C1 segment of cervical spinal cord (tissue), 14 donors: ENCODE results near the gene HEY2.
"Not testable (repeated sequence)": the region's sequence is repeated elsewhere in the genome, so short reads cannot be mapped to it uniquely, and the experiment has no call there.

ENCODE experiments used
- DNase-seq, 14 donors: peaks; one replicate each; lab custom pipeline; 2025; lab: John Stamatoyannopoulos, UW

The HEY2 gene

DNA sequence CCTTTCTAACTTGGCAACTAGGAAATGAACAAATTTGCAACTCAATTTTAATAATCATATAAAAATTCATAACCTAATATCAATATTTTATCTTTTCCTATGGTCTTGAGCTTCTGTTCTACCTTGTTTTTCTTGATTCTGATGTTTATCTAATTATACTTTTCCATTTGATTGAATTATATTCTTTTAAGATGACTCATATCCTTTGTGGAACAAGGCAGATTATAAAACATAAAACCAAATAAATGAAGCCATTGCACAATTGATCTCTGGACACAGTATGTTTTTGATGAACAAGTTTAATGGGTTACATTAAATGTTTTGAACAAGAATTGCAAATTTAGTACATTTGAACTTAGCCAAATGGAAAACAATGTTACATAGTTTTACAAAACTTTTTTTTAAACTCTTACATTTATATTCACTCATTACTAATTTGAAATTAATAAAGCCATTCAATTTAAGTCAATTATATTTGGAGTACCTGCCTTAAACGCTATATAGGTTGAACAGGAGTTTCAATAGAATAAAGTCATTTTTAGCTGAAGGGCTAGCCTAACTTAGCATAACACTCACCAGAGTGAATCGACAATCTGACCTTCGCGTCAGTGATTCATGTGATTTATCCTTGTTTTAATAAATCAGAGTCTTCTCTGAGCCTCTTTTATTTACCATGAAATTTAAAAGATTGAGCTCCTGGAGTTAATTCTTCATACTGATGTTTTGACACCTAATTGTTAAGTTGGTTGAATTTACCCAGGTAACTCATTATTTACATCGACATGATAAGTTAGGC is 45.1 kb downstream of the HEY2 start:
- no peak for DNase-seq

DNA sequence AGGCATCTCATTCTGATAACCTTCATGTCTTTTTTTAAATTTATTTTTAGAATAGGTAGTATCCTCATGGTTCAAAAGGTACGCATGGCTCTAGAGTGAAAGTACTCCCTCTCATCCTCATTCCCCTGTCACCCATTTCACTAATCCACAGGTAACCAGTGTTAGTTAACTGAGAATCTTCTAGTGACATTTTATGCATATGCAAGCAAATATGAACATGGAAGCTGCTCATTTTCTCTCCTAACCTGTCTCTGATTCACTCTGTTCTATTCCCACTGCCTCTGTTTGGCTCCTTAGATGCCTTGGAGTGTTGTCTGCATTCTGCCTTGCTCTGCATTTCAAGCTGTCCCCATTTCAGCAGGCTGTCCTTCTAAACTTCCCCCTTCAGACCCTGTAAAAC is 45.9 kb downstream of the HEY2 start:
- DNase-seq, result no peak

DNA sequence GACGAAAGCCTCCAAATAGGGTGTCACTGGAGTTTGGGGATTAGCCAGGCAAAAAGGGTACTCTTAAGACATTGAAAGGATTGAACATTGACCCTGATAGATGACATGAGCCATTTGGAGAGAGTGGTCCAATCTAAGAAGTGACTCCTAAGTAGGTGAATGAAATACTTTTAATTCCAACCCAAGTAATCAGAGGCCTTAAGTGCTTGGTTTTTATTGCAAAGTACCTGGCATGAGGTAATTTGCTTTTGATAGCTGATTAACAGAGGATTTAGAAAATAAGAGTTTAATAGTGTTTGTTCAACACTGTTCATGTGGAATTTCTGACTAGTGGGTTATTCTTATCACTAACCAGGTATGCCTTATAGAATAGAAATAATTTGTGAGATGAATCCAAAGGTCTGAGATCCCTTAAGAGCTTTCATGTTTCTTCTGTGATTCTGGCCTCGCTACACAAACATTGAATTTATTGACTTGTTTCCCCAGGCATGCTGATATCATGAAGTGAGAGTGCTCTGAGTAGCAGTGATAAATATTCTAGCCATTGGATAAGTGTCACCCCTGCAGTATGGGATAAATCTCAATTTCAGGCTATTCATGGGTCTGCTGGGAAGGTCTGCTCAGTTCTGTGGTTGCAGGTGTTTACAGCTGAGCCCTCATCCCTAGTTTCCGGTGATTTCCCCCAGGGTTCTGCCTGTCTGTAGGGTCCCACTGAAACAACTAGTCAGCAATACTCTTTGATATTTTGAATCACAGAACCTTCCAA is 47.9 kb downstream of the HEY2 start:
- DNase-seq, result no peak

DNA sequence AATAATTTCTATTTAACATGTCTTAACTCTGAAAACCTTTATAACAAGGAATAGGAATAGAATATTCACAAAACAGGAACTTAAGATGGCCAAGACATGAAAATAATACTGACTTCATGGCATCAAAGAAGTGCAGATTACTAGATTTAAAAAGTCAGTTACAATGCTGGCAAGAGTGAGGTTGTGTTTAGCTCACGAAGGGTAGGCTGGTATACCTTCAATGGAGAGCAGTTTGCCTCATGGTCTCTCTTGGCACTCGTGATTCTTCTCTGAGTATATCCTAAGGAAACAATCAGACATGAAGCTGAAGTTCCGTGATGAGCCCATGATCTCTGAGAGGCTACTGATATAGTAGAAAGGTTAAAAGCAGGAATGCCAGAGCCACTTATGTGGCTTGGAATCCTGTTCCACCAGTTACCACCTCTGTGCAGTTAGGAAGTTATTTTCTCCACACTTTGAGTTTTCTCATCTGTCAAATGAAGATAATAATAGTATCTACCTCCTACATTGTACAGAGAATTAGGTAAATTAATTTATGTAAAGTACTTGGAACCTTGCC is 48.5 kb downstream of the HEY2 start:
- no peak for DNase-seq

DNA sequence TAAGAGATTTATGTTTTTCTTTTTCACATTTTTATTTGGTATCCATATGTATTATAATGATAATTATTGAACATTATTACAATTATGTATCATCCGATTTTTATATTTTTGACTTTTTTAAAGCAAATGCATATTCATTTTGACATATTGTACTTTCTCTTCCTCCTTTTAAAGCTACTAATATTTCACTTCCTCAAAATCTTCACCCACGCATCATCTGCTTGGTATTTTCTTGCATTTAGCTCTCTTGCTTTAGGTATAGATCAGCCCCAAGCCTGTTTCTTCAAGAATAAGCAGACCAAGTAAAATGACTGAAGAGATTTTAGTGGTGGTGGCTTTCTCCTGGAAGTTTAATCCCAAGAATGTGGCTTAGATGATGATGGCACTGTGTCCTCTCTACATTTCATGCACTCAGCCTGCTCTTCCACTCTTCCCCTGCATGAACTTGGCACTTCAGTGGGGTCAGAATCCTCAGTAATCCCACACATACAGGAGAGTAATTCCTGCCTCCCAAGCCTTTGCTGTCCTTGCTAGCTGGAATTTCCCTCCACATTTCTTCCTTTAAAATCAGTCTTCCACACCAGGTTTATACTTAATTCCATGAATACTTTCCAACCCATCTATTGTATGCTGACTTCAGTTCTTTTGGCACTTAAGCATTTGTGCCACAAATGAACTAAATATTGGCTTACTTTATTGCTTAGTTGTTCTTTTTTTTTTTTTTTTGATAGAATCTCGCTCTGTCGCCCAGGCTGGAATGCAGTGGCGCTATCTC is 49.5 kb downstream of the HEY2 start:
- no peak for DNase-seq

DNA sequence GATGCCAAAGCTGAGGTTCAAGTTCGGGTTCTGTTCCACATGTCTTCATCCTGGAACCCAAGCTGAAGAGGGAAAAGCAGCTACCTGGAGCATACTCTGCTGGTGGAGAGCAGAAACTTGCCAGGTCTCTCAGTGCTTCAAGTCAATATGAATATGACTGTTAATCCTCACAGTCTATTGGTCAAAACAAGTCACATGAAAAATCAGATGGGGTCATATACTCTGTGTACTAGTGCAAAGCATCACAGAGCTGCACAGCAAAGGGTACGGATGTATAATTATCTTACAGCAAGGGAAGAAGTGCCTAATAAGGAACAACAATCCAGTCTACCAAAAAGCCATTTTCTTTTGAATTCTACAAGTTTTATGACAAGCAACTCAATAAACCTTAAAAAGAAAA is 53.0 kb downstream of the HEY2 start:
- no peak for DNase-seq

DNA sequence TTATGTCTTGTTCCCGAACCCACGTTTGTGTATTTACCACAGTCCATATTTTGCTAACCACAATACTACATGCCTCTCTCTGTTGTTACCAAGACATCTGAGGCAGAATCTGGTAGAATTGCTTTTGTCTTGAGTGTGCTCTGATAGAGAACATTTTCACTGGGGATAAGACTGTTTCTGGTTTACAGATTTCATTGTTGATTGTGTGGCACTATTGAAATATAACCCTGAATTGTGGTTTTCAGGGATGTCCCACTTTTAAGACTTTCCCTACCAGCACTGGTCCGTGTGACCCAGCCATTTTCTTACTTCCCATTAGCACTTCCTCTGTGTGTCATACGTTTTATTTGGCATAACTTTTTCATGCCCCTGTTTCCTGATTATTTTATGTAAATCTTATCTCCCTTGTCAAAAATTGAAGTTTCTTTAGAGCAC is 53.5 kb downstream of the HEY2 start:
- DNase-seq, result no peak

DNA sequence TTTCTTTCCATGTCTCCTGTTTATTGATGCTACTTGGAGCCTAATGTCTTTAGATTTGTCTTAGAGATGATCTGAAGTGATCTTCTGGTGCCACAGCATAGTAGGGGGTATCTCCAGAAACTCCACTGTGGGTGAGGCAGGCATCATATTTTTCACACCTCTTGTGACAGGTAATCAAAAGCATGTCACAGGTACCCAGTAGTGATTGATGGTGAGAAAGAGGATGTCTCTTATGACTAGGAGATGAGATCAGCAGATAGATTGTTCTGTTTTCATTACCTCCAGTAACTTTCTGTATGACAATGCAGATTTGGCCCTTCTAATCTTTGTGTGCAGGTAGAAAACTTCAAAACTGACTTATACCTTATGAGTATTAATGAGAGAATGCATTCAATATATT is 54.8 kb downstream of the HEY2 start:
- DNase-seq, result no peak

DNA sequence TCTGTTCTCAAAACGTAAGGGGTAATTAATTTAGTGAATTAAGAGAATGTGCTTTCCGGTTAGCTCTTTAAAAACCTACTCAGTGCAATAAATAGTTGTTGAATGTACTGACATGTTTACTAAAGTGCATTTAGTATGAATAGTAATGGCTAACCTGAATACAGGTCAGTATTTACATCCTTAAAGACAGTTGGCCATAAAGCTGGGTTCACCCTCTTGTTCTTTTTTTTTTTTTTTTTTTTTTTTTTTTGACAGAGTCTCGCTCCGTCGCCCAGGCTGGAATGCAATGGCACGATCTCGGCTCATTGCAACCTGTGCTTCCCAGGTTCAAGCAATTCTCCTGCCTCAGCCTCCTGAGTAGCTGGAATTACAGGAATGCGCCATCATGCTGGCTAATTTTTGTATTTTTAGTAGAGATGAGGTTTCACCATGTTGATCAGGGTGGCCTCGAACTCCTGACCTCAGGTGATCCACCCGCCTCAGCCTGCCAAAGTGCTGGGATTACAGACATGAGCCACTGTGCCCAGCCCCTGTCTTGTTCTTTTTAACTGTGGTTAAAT is 55.5 kb downstream of the HEY2 start:
- not testable (repeated sequence) for DNase-seq

DNA sequence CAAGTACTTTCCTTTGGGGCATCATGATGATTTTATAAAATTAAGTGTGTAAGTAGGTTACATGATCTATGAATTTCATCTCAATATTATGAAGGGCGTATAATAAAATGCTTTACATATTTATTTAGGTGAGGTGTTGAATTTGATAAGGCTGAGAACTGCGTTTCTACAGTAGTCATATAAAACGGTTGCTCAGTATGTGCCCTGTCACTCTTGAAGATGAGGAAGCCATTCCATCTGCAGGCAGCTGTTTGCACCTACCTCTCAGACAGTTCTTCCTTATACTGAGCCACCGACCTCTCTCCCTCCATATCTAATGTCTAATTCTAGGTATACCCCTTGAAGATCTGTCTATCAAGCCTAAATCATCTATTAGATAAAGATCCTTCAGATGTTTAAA is 57.4 kb downstream of the HEY2 start:
- DNase-seq, result no peak

DNA sequence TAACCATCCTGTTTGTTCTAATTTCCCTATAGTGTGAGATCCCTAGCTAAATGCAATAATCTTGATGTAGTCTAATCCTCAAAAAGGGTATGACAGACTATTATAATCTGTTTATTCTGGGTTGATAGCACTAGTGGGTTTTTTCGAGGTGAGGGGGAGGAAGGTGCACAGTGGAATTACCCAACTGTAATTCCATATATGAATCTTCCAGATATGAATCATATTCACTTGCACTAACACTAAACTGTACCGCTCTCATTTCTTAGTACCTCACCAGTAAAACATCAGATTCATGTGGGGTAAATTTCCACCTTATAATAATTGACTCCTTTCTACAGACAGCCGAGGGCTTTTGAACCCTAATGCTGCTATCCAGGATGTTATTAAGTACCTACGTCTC is 57.9 kb downstream of the HEY2 start:
- no peak for DNase-seq

DNA sequence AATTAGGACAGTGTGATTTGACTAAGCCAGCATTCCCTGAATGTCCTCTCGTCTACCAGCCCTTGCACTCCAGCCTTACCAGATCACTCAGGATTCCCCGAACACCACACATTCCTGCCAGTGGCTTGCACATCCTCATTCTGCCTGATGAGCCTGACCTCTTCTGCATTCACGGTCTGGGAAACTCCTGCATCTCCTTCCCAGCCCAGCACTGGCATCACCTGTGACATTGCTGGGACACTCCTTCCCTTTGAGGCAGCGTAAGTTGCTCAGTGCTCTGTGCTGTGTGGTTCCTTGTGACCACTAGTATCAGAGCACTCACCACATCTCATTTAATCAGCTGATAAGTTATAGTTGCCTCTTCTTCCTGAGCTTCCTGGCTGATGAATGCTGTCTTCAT is 58.6 kb downstream of the HEY2 start:
- no peak for DNase-seq

DNA sequence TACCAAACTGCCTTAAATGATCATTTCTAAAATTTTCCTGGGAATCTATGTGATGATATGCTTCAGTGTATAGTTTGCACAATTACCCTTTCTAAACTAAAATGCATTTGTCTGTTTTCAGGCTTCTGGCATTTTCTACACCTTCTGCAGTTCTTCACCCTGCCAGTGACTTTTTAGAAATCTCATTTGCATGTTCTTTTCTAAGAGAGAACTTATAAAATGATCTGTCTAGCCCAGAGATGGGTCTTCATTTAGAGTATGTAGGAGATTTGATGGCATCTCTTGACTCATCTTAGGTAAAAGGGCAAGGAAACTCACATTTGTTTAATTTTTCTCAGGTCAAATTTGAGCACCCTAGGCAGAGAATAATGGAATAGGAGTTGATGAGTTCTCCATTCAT is 59.2 kb downstream of the HEY2 start:
- no peak for DNase-seq

DNA sequence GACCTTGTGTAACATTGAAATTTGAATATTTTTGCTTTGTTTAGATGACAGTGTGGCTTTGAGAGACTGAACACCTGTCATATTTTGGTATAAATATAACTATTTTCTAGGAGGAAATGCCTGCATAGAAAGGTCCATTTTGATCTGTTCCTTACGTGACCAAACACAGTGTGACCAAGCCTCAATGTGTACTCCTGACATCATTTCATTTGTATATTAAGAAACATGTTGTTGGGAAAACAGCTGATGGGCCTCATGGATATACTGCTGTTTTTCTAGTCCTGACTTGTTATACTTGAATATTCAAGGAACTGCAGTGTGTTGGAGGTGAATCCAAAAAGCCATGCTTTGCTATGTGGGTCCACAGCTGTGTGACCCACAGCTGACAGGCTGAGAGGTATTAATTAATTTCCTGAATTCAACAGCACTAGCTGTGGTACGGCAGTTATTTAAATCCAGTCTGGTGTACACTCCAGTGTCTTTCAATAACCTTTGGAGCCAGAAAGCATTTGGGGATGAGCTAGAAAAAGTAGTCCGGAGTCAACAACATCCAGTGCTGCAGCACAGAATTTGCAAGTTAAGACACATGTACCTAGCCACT is 60.2 kb downstream of the HEY2 start:
- DNase-seq, result no peak

DNA sequence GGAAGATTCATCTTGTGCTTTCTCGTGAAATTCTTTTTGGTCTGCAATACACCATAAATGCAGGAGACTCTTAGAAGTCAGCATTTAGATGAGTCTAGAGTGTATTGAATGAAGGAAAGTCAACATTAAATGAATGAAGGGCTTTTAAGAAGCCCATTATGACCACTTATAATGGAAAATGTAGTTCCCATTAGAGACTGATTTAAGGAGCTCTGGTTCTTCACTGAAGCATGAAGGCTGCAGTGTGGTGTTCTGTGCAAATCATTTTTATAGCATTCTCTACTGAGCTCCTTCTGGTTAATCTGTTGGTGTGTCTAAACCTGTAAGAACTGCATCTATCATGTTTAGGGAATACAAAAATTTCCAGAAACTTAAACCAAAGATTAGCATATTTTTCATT is 61.0 kb downstream of the HEY2 start:
- no peak for DNase-seq
